IMR-90 (cell line): ENCODE data around the gene NR2C2. TPM values are rescaled to one million over a fixed set of nuclear protein-coding genes. Genes with fewer than 3 reads are reported as not detected.

Source experiments
- ATAC-seq: fragments of 200-7000 bp; cut with Tn5 transposase; 2 replicates; pipeline ENCODE4 v1.9.1; 2020; ENCODE audit warnings: low read depth, mild to moderate bottlenecking, moderate library complexity
- BruUV-seq: library from RNA; stranded (reverse); fragments of 400-500 nt; replicated peaks from 2 replicates; lab custom pipeline; 2021; lab: Mats Ljungman, UMichigan
- CTCF ChIA-PET: fragments of 300-600 bp; formaldehyde crosslinking; extraction: SDS; loops from one replicate; lab custom pipeline; 2021; ENCODE audit warnings: antibody characterized with exemption; lab: Yijun Ruan, JAX
- POLR2A ChIA-PET: fragments of 300-600 bp; sonication (Branson Sonifier 250); formaldehyde crosslinking; loops from one replicate; lab custom pipeline; 2022; ENCODE audit warnings: antibody characterized with exemption; ENCODE audit not compliant: unreplicated experiment; lab: Charles Lee
- DNase-seq: peaks from one replicate; pipeline ENCODE4 v3.0.0; 2013
- H2AFZ ChIP-seq: replicated peaks from 2 replicates; pipeline ENCODE3; 2013; ENCODE audit warnings: low read length, mild to moderate bottlenecking; ENCODE audit not compliant: poor library complexity
- H2AK5ac ChIP-seq: 2 replicates; pipeline ENCODE4 v1.6.1; 2013; ENCODE audit warnings: low read depth, low read length, inconsistent platforms
- H2AK9ac ChIP-seq: replicated peaks from 2 replicates; pipeline ENCODE3; 2013; ENCODE audit warnings: mild to moderate bottlenecking, low read depth, low read length, moderate library complexity; ENCODE audit not compliant: poor library complexity
- H2BK120ac ChIP-seq: 2 replicates; pipeline ENCODE4 v1.6.1; 2013; ENCODE audit warnings: low read depth, low read length, inconsistent platforms
- H2BK15ac ChIP-seq: 3 replicates; pipeline ENCODE4 v1.6.1; 2013; ENCODE audit warnings: low read depth, low read length, inconsistent platforms
- H2BK20ac ChIP-seq: 2 replicates; pipeline ENCODE4 v1.6.1; 2013; ENCODE audit warnings: low read depth, mild to moderate bottlenecking, inconsistent platforms, low read length, moderate library complexity
- H2BK5ac ChIP-seq: 2 replicates; pipeline ENCODE4 v1.6.1; 2013; ENCODE audit warnings: mild to moderate bottlenecking, low read depth, low read length, inconsistent platforms; ENCODE audit not compliant: poor library complexity, severe bottlenecking
- H3K14ac ChIP-seq: replicated peaks from 2 replicates; pipeline ENCODE4 v1.6.1; 2013; ENCODE audit warnings: low read depth, low read length, inconsistent platforms
- H3K18ac ChIP-seq: 2 replicates; pipeline ENCODE4 v1.6.1; 2013; ENCODE audit warnings: low read depth, low read length, control low read depth
- H3K23ac ChIP-seq: 2 replicates; pipeline ENCODE4 v1.6.1; 2013; ENCODE audit warnings: low read depth, low read length, inconsistent platforms
- H3K27ac ChIP-seq: 2 replicates; pipeline ENCODE4 v1.5.1; 2013; ENCODE audit warnings: mild to moderate bottlenecking, control low read depth, low read length; ENCODE audit not compliant: insufficient read depth
- H3K27me3 ChIP-seq: 2 replicates; pipeline ENCODE4 v1.6.1; 2013; ENCODE audit warnings: low read length; ENCODE audit not compliant: control insufficient read depth, insufficient read depth
- H3K36me3 ChIP-seq: 2 replicates; pipeline ENCODE4 v1.6.1; 2013; ENCODE audit warnings: low read length, mixed read lengths; ENCODE audit not compliant: control insufficient read depth, insufficient read depth
- H3K4ac ChIP-seq: 2 replicates; pipeline ENCODE4 v1.6.1; 2013; ENCODE audit warnings: low read depth, low read length, inconsistent platforms
- H3K4me1 ChIP-seq: 2 replicates; pipeline ENCODE4 v1.6.1; 2013; ENCODE audit warnings: low read length, mixed read lengths; ENCODE audit not compliant: control insufficient read depth, insufficient read depth
- H3K4me2 ChIP-seq: 2 replicates; pipeline ENCODE4 v1.6.1; 2013; ENCODE audit warnings: low read depth, mild to moderate bottlenecking, control low read depth, low read length, moderate library complexity
- H3K4me3 ChIP-seq: 2 replicates; pipeline ENCODE4 v1.5.1; 2013; ENCODE audit warnings: low read depth, mild to moderate bottlenecking, control low read depth, low read length, moderate library complexity; ENCODE audit not compliant: insufficient read depth
- H3K56ac ChIP-seq: 2 replicates; pipeline ENCODE4 v1.6.1; 2013; ENCODE audit warnings: low read length, inconsistent platforms; ENCODE audit not compliant: insufficient read depth; ENCODE audit errors: extremely low read depth
- H3K79me1 ChIP-seq, 2 experiments: 2 replicates each; pipeline ENCODE4 v1.6.1; 2013; ENCODE audit warnings: low read length in 2 of 2, inconsistent platforms in 1 of 2, low read depth in 1 of 2
- H3K9ac ChIP-seq: 2 replicates; pipeline ENCODE4 v1.6.1; 2013; ENCODE audit warnings: low read depth, low read length, control low read depth
- H3K9me1 ChIP-seq: 2 replicates; pipeline ENCODE4 v1.6.1; 2013; ENCODE audit warnings: low read length, inconsistent platforms; ENCODE audit not compliant: insufficient read depth
- H3K9me3 ChIP-seq: 2 replicates; pipeline ENCODE4 v1.6.1; 2013; ENCODE audit warnings: low read length; ENCODE audit not compliant: control insufficient read depth, insufficient read depth
- H4K20me1 ChIP-seq: 2 replicates; pipeline ENCODE4 v1.6.1; 2013; ENCODE audit warnings: low read length, inconsistent platforms; ENCODE audit not compliant: insufficient read depth
- H4K5ac ChIP-seq: 2 replicates; pipeline ENCODE4 v1.6.1; 2013; ENCODE audit warnings: mild to moderate bottlenecking, low read depth, low read length, control low read depth
- H4K8ac ChIP-seq, 2 experiments: 2 replicates each; pipeline ENCODE4 v1.6.1; 2013; ENCODE audit warnings: low read depth in 2 of 2, low read length in 2 of 2, control low read depth in 1 of 2, inconsistent platforms in 1 of 2
- H4K91ac ChIP-seq: 2 replicates; pipeline ENCODE4 v1.6.1; 2013; ENCODE audit warnings: low read depth, low read length, inconsistent platforms; ENCODE audit not compliant: insufficient read depth
- BHLHE40 ChIP-seq: fragments of 150-350 bp; IDR thresholded peaks from 2 replicates; pipeline ENCODE4 v1.6.1; 2016; ENCODE audit warnings: mild to moderate bottlenecking, low read depth, low read length
- CEBPB ChIP-seq: IDR thresholded peaks from 2 replicates; pipeline ENCODE4 v1.6.1; 2012; ENCODE audit warnings: low read depth, low read length, improper control_type of control experiment
- CHD1 ChIP-seq: IDR thresholded peaks from 2 replicates; pipeline ENCODE4 v1.6.1; 2012; ENCODE audit warnings: low read depth, low read length, improper control_type of control experiment
- ELK1 ChIP-seq: fragments of 150-350 bp; IDR thresholded peaks from 2 replicates; pipeline ENCODE4 v1.6.1; 2016; ENCODE audit warnings: low read depth, mild to moderate bottlenecking, low read length, moderate library complexity, borderline replicate concordance
- FOS ChIP-seq: fragments of 150-350 bp; IDR thresholded peaks from 2 replicates; pipeline ENCODE4 v1.6.1; 2016; ENCODE audit warnings: low read depth, low read length
- MAFK ChIP-seq: IDR thresholded peaks from 2 replicates; pipeline ENCODE4 v1.6.1; 2012; ENCODE audit warnings: low read depth, low read length, improper control_type of control experiment
- NFE2L2 ChIP-seq: fragments of 150-350 bp; IDR thresholded peaks from 2 replicates; pipeline ENCODE4 v1.6.1; 2016; ENCODE audit warnings: low read depth, mild to moderate bottlenecking, low read length
- POLR2A ChIP-seq: IDR thresholded peaks from 2 replicates; pipeline ENCODE4 v1.6.1; 2012; ENCODE audit warnings: mild to moderate bottlenecking, low read depth, low read length
- RAD21 ChIP-seq: IDR thresholded peaks from 2 replicates; pipeline ENCODE4 v1.6.1; 2012; ENCODE audit warnings: low read length, improper control_type of control experiment
- RCOR1 ChIP-seq: IDR thresholded peaks from 2 replicates; pipeline ENCODE4 v1.6.1; 2012; ENCODE audit warnings: mild to moderate bottlenecking, low read length, improper control_type of control experiment; ENCODE audit not compliant: insufficient replicate concordance
- USF2 ChIP-seq: fragments of 150-350 bp; IDR thresholded peaks from 2 replicates; pipeline ENCODE4 v1.6.1; 2017; ENCODE audit warnings: mild to moderate bottlenecking, antibody characterized with exemption, low read length, low read depth
- WGBS, 2 experiments: methylation state at CpG; one replicate each; pipeline versions ENCODE4 v1.1.5 to v1.1.7; 2013; ENCODE audit warnings: missing lambda C conversion rate in 2 of 2; ENCODE audit not compliant: insufficient read length in 1 of 2; ENCODE audit errors: extremely low coverage in 2 of 2; 5-methylcytosine and 5-hydroxymethylcytosine counted together
- dilution Hi-C: fragments of 300-500 bp; cut with HindIII; formaldehyde crosslinking; loops from one replicate; pipeline ENCODE4 v1.14.3; 2018; ENCODE audit warnings: low sequenced_read_pairs; ENCODE audit not compliant: unreplicated experiment
- in situ Hi-C: fragments of 300-500 bp; cut with MboI; formaldehyde crosslinking; loops from 3 replicates; pipeline ENCODE4 v1.14.3; 2019; ENCODE audit warnings: low sequenced_read_pairs, inconsistent platforms, mixed read lengths
- intact Hi-C: fragments of 100-400 bp; cut with micrococcal nuclease; formaldehyde crosslinking; loops from 2 replicates; pipeline ENCODE4 v1.10.0; 2022
- polyA plus RNA-seq, 3 experiments: library from polyadenylated mRNA; depleted of rRNA; stranded (reverse); fragments of >200 nt; gene quantifications; 2 replicates each; pipeline ENCODE4 v1.2.3, GENCODE V29; 2012; ENCODE audit warnings: low replicate concordance in 1 of 3
- total RNA-seq: library from RNA; depleted of rRNA; stranded (reverse); fragments of >200 nt; gene quantifications from 2 replicates; pipeline ENCODE4 v1.2.3, GENCODE V29; 2012
- TF ChIP-seq, protein P1 (sequence below): conservative IDR thresholded peaks from 2 replicates; pipeline ENCODE4 v1.5.1; 2012; ENCODE audit warnings: mild to moderate bottlenecking, low read depth, low read length, improper control_type of control experiment

NR2C2 gene
- total and polyA plus RNA-seq, 2 of the 4 experiments (the other 2 are of a cell fraction): 10.4 to 13.8 TPM

GRCh38 chr3:14941871-14942270 is 5.5 kb upstream of the NR2C2 start:
- no peak overlapping the region for H3K56ac ChIP-seq
- H2AK5ac ChIP-seq: no peak overlapping the region
- intact Hi-C loops (no loop called here), in situ Hi-C loops (loop anchor here (25.0 kb wide), 1 partner anchor 270 kb away; the partner anchor contains the start of gene CAPN7), dilution Hi-C loops (no loop called here)
- no peak overlapping the region for H3K14ac ChIP-seq
- H3K27me3 ChIP-seq: no peaks in the 10 kb centered on the region
- H3K9ac ChIP-seq: no peak overlapping the region
- H3K79me1 ChIP-seq: peaks cover 20 to 27% of the 10 kb centered on the region in 2 experiments
- TF ChIP-seq, protein P1, sequence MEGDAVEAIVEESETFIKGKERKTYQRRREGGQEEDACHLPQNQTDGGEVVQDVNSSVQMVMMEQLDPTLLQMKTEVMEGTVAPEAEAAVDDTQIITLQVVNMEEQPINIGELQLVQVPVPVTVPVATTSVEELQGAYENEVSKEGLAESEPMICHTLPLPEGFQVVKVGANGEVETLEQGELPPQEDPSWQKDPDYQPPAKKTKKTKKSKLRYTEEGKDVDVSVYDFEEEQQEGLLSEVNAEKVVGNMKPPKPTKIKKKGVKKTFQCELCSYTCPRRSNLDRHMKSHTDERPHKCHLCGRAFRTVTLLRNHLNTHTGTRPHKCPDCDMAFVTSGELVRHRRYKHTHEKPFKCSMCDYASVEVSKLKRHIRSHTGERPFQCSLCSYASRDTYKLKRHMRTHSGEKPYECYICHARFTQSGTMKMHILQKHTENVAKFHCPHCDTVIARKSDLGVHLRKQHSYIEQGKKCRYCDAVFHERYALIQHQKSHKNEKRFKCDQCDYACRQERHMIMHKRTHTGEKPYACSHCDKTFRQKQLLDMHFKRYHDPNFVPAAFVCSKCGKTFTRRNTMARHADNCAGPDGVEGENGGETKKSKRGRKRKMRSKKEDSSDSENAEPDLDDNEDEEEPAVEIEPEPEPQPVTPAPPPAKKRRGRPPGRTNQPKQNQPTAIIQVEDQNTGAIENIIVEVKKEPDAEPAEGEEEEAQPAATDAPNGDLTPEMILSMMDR: no peak
- TF ChIP-seq RCOR1 (no peak), FOS (no peak), POLR2A (no peak), RAD21 (no peak), USF2 (no peak), BHLHE40 (no peak), CHD1 (no peak), CEBPB (no peak), MAFK (no peak), NFE2L2 (no peak), ELK1 (no peak)
- WGBS, 2 experiments: no CpG with 5 or more reads among the region's 1 CpG
- H3K9me1 ChIP-seq: 0 out of 2 replicates have a peak, but pooled peaks cover 6% of the 10 kb centered on the region
- no peak for DNase-seq
- no peak overlapping the region for H3K4me2 ChIP-seq
- H2BK15ac ChIP-seq: no peak overlapping the region
- H2BK120ac ChIP-seq: no peak overlapping the region
- no peak for ATAC-seq
- H2BK20ac ChIP-seq: no peak overlapping the region
- no peak overlapping the region for H3K27ac ChIP-seq
- no peak overlapping the region for H2AK9ac ChIP-seq
- no peaks in the 10 kb centered on the region for H3K9me3 ChIP-seq
- H3K18ac ChIP-seq: no peak overlapping the region
- H4K20me1 ChIP-seq: no peaks in the 10 kb centered on the region; the same call in 1 of the 2 replicates
- H4K8ac ChIP-seq: no peak overlapping the region
- no peak overlapping the region for H2AFZ ChIP-seq
- no peak overlapping the region for H2BK5ac ChIP-seq
- BruUV-seq: no TSS peak
- ChIA-PET POLR2A (no interaction called here), CTCF (no interaction called here)
- H3K36me3 ChIP-seq: peaks cover 10% of the 10 kb centered on the region
- no peak overlapping the region for H3K23ac ChIP-seq
- no peak overlapping the region for H4K5ac ChIP-seq
- H3K4me3 ChIP-seq: no peak overlapping the region
- no peak overlapping the region for H4K91ac ChIP-seq
- H3K4ac ChIP-seq: no peak overlapping the region
- no peaks in the 10 kb centered on the region for H3K4me1 ChIP-seq
